Endodermal cell (in vitro differentiated cells): ENCODE data around the gene EPB41. TPM values are rescaled to one million over a fixed set of nuclear protein-coding genes. Genes with fewer than 3 reads are reported as not detected.

Experiments used
- DNase-seq: peaks from one replicate; pipeline ENCODE4 v3.0.0-alpha.2; 2017
- H3K27ac ChIP-seq: 2 replicates; pipeline ENCODE4 v1.5.1; 2013; ENCODE audit warnings: mild to moderate bottlenecking, low read depth, low read length, moderate library complexity
- H3K27me3 ChIP-seq: 2 replicates; pipeline ENCODE4 v1.6.1; 2013; ENCODE audit warnings: mild to moderate bottlenecking, low read length, moderate library complexity; ENCODE audit not compliant: insufficient read depth, control insufficient read depth, poor library complexity, severe bottlenecking
- H3K36me3 ChIP-seq: 2 replicates; pipeline ENCODE4 v1.7.0; 2013; ENCODE audit warnings: mild to moderate bottlenecking, low read length, moderate library complexity; ENCODE audit not compliant: control insufficient read depth, insufficient read depth
- H3K4me1 ChIP-seq: one replicate; pipeline ENCODE4 v1.7.0; 2013; ENCODE audit warnings: low read length; ENCODE audit not compliant: control insufficient read depth, insufficient read depth
- H3K4me3 ChIP-seq: 2 replicates; pipeline ENCODE4 v1.5.1; 2013; ENCODE audit warnings: mild to moderate bottlenecking, low read length, moderate library complexity
- H3K9ac ChIP-seq: 2 replicates; pipeline ENCODE4 v1.6.1; 2013; ENCODE audit warnings: mild to moderate bottlenecking, low read length, moderate library complexity; ENCODE audit not compliant: poor library complexity, severe bottlenecking; ENCODE audit errors: extremely low read depth
- H3K9me3 ChIP-seq: 2 replicates; pipeline ENCODE4 v1.6.1; 2013; ENCODE audit warnings: mild to moderate bottlenecking, low read length, moderate library complexity; ENCODE audit not compliant: control insufficient read depth
- H3K27ac Mint-ChIP-seq: 2 replicates; pipeline ENCODE4 v1.8.0; 2020; ENCODE audit warnings: mixed read lengths
- H3K27me3 Mint-ChIP-seq: 2 replicates; pipeline ENCODE4 v1.8.0; 2021; ENCODE audit warnings: mild to moderate bottlenecking, mixed read lengths; ENCODE audit not compliant: insufficient read depth
- H3K36me3 Mint-ChIP-seq: 2 replicates; pipeline ENCODE4 v1.8.0; 2020; ENCODE audit warnings: low read depth, mixed read lengths
- H3K4me1 Mint-ChIP-seq: 2 replicates; pipeline ENCODE4 v1.8.0; 2020; ENCODE audit warnings: mixed read lengths
- H3K4me3 Mint-ChIP-seq: 2 replicates; pipeline ENCODE4 v1.8.0; 2020; ENCODE audit warnings: mild to moderate bottlenecking, moderate library complexity, mixed read lengths
- H3K9me3 Mint-ChIP-seq: 2 replicates; pipeline ENCODE4 v1.8.0; 2020; ENCODE audit warnings: mild to moderate bottlenecking, mixed read lengths
- CTCF ChIP-seq: fragments of 200-600 bp; sonication (generic); conservative IDR thresholded peaks from 2 replicates; pipeline ENCODE4 v1.5.0; 2021; ENCODE audit warnings: antibody characterized with exemption, mild to moderate bottlenecking
- WGBS, 2 experiments: methylation state at CpG; one replicate each; pipeline versions ENCODE4 v1.1.5 to v1.1.7; 2013; ENCODE audit warnings: missing lambda C conversion rate in 2 of 2, mixed read lengths in 1 of 2; ENCODE audit not compliant: insufficient coverage in 1 of 2, insufficient read length in 1 of 2; 5-methylcytosine and 5-hydroxymethylcytosine counted together
- total RNA-seq, 2 donors: library from RNA; stranded (reverse); fragmentation: NEBNext Ultra II Directional in 1 of 2; extraction: Animal tissue kit (Norgen Biotek cat#: 25700) in 1 of 2; gene quantifications; 2 replicates in 1 of 2; 3 replicates in 1 of 2; pipeline ENCODE4 v1.2.1, GENCODE V29; 2021

EPB41 gene
- total RNA-seq, 2 donors from 2014 or later: 60.3 to 91.0 TPM

- Histone ChIP-seq H3K9ac (no peak overlapping the region), H3K27me3 (no peaks in the 10 kb centered on the region), H3K36me3 (no peaks in the 10 kb centered on the region), H3K4me1 (no peaks in the 10 kb centered on the region), H3K9me3 (peaks cover 20% of the 10 kb centered on the region), H3K4me3 (no peak overlapping the region), H3K27ac (no peak overlapping the region)
- WGBS, 2 experiments: 81 to 84% methylated on average over 13 to 15 of the region's 15 CpGs
- Mint-ChIP-seq H3K36me3 (peaks cover 5% of the 10 kb centered on the region), H3K4me1 (peaks cover 25% of the 10 kb centered on the region), H3K9me3 (no peaks in the 10 kb centered on the region), H3K27ac (peak overlapping the region; percentile 2), H3K4me3 (no peak overlapping the region), H3K27me3 (no peaks in the 10 kb centered on the region)
- peak; percentile 59 for TF ChIP-seq CTCF
- DNase-seq: peak; percentile 78
Measured at GRCh38 chr1:28983509-28984310, 69.3 kb downstream of the EPB41 start.

GRCh38 chr1:28984311-28984684, 69.9 kb downstream of the EPB41 start:
- Histone ChIP-seq H3K27ac (no peak overlapping the region), H3K9me3 (peaks cover 18% of the 10 kb centered on the region), H3K36me3 (peaks cover under 1% of the 10 kb centered on the region), H3K4me1 (no peaks in the 10 kb centered on the region), H3K4me3 (no peak overlapping the region), H3K9ac (no peak overlapping the region), H3K27me3 (no peaks in the 10 kb centered on the region)
- no peak for DNase-seq
- TF ChIP-seq CTCF: no peak
- Mint-ChIP-seq H3K27ac (peak overlapping the region; percentile 2), H3K4me1 (peaks cover 25% of the 10 kb centered on the region), H3K4me3 (no peak overlapping the region), H3K36me3 (peaks cover 5% of the 10 kb centered on the region), H3K9me3 (no peaks in the 10 kb centered on the region), H3K27me3 (no peaks in the 10 kb centered on the region)
- WGBS, 2 experiments: 91 to 100% methylated on average over 1 to 3 of the region's 3 CpGs

GRCh38 chr1:28985427-28985826, 71.1 kb downstream of the EPB41 start:
- no peaks in the 10 kb centered on the region for H3K9me3 Mint-ChIP-seq
- WGBS, 2 experiments: no CpG with 5 or more reads among the region's 1 CpG
- no peak overlapping the region for H3K4me3 ChIP-seq
- H3K4me3 Mint-ChIP-seq: no peak overlapping the region
- H3K9me3 ChIP-seq: peaks cover 18% of the 10 kb centered on the region
- H3K4me1 Mint-ChIP-seq: peaks cover 25% of the 10 kb centered on the region
- H3K27ac Mint-ChIP-seq: no peak overlapping the region
- no peak overlapping the region for H3K9ac ChIP-seq
- H3K27ac ChIP-seq: no peak overlapping the region
- peaks cover 5% of the 10 kb centered on the region for H3K36me3 Mint-ChIP-seq
- H3K4me1 ChIP-seq: no peaks in the 10 kb centered on the region
- DNase-seq: no peak
- no peaks in the 10 kb centered on the region for H3K27me3 Mint-ChIP-seq
- TF ChIP-seq CTCF: no peak
- H3K27me3 ChIP-seq: no peaks in the 10 kb centered on the region
- H3K36me3 ChIP-seq: peaks cover 5% of the 10 kb centered on the region
